ENCODE results near the gene DCAF5. TPM values are rescaled to one million over a fixed set of nuclear protein-coding genes. Genes with fewer than 3 reads are reported as not detected.

The DCAF5 gene
- total and polyA plus RNA-seq, 2 of the 8 experiments (the other 6 are each of a cell fraction or from before 2014, with no cell fraction given): 24.3 to 31.0 TPM

DNA sequence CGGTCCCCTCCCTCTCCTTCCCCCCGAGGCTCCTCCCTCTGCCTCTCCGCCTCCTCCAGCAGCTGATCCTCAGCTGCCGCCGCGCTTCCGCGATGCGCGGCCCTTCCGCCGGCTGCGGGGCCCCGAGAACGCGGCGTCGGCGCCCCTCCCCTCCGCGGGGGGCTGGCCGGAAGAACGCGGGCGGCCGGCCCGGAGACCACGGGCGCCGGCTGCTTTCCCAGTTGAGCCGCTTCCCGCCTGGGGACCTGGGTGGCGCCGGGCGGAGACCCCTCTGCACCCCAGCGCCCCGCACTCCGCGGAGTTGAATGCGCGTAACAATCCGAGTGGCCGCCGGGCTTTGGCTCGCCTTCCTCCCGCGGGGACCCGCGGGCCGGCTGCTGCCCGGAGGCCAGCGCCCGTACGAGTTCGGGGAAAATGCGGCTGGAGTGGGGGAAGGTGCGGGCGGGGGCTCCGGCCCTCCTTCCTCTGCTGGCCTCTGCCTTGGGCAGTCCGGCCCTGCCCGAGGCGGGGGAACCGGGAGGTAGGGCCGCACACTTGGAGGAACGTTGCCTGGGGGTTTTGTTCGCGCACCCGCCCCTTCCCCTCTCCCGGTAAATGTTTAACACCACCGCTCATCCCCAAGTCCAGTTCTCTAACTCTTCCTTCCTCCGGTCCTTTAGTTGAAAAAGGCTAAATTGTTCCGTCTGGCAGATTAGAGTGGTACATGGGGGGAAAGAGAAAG lies 393 bp upstream of the DCAF5 start (continued):
- TF ChIP-seq CBX5 (IDR thresholded peaks at IDR 0.05; ENCODE audit: low read depth, low read length) (no peak), TCF12 (IDR thresholded peaks at IDR 0.05; ENCODE audit: low read depth, low read length) (0 out of 2 replicates have a peak, but pooled peaks have one; percentile 12), HDAC6 (IDR thresholded peaks at IDR 0.05; ENCODE audit: low read depth, low read length) (no peak), SIX5 (IDR thresholded peaks at IDR 0.05; ENCODE audit: low read depth, low read length) (no peak), TAF1 (IDR thresholded peaks at IDR 0.05; ENCODE audit: low read depth, low read length) (peak; percentile 64; the same call in 1 of the 2 replicates), ASH2L (IDR thresholded peaks at IDR 0.05; ENCODE audit: low read length) (peak; percentile 93), KDM1A (IDR thresholded peaks at IDR 0.05; ENCODE audit: borderline replicate concordance, low read length) (no peak), GABPA (IDR thresholded peaks at IDR 0.05; ENCODE audit: borderline replicate concordance, insufficient read depth, low read length) (no peak), SP2 (IDR thresholded peaks at IDR 0.05; ENCODE audit: low read length) (no peak), KDM4A (IDR thresholded peaks at IDR 0.05; ENCODE audit: low read depth, low read length, severe bottlenecking) (peak; percentile 87), USF2 (IDR thresholded peaks at IDR 0.05; ENCODE audit: low read length) (no peak), HDAC2 (IDR thresholded peaks at IDR 0.05; ENCODE audit: borderline replicate concordance in 1 of 2, low read depth in 2 of 2, low read length in 2 of 2) (0 out of 4 replicates have a peak, but pooled peaks have one; percentile 21 to 69), RNF2 (IDR thresholded peaks at IDR 0.05; ENCODE audit: borderline replicate concordance, low read depth, low read length, missing control alignments, poor library complexity, severe bottlenecking) (peak; percentile 49), ZNF274 (IDR thresholded peaks at IDR 0.05; ENCODE audit: borderline replicate concordance, extremely low read depth, low read length) (no peak), EZH2 (IDR thresholded peaks at IDR 0.05; ENCODE audit: low read depth, low read length, severe bottlenecking) (peak; percentile 37), CHD2 (IDR thresholded peaks at IDR 0.05; ENCODE audit: low read length) (peak; percentile 27; the same call in 1 of the 2 replicates), SAP30 (IDR thresholded peaks at IDR 0.05; ENCODE audit: insufficient read depth, insufficient replicate concordance, low read length) (no peak), ATF3 (IDR thresholded peaks at IDR 0.05; ENCODE audit: insufficient read depth, low read depth, low read length) (no peak)
